D341Med (cell line): ENCODE measurements around the gene SDF2.
A peak's percentile ranks its signal among the peaks of the same experiment; 100 is the strongest.
"Not testable (repeated sequence)": the region's sequence is repeated elsewhere in the genome, so short reads cannot be mapped to it uniquely, and the experiment has no call there.

ENCODE experiments used
- DNase-seq: peaks from one replicate; pipeline ENCODE4 v3.0.0; 2012; ENCODE audit warnings: low spot score

Gene SDF2

DNA sequence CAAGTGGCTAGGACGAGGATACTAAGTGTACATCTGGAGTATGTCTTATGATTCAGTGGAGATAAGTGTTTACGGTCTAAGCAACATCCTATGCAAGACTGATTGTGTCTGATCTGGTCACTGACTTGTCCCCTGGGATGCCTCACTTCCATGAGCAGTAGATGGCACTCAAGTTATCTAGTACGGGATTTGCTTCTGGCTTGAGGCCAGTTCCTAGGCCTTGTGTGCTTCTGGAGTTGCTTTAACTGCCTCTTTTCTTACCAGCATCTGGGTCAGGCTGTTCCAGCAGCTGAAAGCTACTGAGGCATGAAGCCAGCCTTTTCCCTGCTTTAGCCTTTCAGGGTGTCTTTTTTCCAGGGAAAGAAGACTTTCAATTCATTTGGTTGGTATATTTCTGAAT, 23.3 kb upstream of the SDF2 start:
- peak; percentile 86 for DNase-seq

DNA sequence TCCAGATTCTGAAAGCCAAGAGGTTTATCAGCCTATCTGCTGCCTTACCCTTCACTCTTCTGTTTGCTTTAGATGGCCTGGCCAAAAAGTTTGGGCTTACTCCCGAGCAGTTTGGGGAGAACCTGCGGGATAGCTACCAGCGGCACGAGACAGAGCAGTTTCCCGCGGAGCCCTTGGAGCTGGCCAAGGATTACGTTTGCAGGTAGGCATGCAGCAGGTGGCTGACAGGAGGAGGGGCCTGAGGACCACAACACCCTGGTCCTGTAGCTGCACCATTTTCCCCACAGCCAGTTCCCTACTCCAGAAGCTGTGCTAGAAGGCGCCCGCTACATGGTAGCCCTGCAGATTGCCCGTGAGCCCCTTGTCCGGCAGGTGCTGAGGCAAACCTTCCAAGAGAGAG, 20.9 kb upstream of the SDF2 start:
- DNase-seq, result peak; percentile 30

DNA sequence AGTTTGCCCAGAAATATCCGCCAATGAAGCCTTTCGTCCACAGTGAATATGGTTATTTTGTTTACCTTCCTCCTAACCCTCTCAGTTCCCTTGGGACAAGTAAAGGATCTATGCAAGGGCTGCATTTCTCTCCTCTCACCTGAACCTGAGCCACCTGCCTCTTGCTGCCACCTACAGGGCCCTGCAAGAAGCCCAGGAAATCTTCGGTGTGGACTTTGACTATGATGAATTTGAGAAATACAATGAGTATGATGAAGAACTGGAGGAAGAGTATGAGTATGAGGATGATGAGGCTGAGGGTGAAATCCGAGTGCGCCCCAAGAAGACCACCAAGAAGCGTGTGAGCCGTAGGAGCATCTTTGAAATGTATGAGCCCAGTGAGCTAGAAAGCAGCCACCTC, 14.3 kb upstream of the SDF2 start:
- no peak for DNase-seq

DNA sequence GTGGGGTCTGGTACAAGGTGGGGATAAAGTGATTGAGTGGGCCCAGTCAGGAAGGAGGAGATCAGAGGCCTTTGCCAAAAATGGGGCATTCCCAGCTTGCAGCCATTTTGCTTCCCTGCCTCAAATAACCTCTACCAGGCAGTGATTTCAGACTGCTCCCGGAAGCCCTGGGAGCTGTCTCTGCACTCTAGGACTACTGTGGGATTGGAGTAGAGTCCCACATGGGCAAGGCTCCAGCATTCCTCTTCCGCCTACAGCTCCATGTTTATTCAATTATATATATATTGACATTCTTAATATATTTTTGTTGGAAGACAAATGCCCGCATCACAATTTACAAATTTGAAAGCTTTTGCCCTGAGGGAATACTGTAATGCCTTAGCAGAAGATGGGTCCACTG, 13.8 kb upstream of the SDF2 start:
- DNase-seq, result no peak

DNA sequence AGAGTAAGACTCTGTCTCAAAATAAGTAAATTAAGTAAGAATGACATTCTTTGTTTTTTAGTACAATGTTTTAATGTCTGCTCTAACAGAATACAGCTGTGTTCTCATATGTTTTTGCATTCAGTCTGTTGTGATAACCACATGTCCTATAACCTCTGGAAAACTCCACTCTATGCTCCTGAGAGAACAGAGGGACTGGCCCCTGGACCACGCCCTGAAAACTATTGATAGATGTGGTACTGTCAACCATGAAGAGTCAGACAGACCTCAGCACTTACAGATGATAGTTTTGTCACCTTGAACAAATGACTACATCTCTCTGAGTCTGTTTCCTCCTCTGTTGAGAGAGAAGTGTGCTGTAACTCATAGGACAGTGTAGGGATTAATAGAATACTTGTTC, 8.2 kb upstream of the SDF2 start:
- no peak for DNase-seq

DNA sequence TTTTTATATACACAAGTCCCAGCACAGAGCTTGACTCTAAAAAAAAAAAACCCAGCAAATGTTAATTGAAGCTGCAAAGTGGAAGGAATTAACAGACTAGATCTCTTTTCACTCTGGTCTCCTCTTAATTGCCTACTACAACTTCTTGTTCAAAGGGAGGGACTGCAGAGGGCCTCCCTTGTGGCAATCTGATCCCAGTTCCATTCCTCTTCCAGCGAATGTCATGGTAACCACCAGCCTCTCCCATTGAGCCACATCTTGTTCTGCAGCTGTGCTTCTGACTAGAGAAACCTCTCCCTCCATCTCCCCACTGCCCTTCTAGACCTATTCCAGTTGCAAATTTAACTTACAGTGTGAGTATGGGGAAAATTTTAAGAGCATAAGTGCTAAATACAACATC, 6.2 kb upstream of the SDF2 start:
- DNase-seq, result no peak

DNA sequence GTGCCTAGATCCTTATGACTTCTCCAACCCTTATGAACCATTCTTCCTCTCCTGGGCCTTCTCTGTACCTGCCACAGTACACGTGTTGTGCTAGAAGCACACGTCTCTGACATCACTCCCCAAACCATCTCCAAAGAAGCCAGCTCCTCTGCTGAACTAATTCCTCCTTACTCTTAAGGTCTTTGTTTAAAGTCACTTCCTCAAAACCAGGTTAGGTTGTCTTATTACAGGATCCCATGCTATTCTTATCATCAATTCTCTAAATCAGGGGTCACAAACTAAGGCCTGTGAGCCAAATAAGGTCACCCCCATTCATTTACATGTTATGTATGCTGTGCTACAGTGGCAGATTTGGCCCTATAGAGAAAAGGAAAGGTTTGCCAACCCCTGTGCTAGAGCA, 4.3 kb upstream of the SDF2 start:
- no peak for DNase-seq

DNA sequence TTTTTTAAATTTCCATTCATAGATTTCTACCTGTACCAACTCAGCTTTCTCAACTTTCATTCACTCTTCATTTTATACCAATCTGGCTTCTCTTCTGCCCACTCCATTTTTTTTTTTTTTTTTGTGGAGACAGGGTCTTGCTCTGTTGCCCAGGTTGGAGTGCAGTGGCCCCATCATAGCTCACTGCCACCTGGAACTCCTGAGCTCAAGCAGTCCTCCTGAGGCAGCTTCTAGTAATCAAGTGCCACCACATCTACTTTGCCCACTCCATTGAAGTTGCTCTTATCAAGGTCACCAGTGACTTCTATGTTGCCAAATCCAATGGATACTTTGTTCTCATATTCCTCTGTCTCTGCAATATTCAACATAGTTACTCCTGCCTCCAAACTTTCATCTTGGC, 2.0 kb upstream of the SDF2 start:
- no peak for DNase-seq

DNA sequence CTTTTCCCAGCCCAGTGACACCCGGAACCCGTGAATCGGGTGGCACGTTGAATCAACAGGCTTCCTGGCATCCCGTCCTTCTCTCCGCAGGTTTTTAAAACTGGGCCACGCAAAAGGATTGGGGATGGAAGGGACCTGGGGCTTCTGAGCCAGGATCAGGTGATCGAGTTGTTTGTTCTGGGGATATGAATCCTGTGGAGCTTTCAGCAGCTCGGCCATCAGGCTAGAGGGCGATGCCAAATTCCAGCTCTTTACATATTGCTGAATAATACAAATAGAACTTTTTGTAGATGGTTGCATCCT, 772 bp upstream of the SDF2 start:
- DNase-seq, result no peak

DNA sequence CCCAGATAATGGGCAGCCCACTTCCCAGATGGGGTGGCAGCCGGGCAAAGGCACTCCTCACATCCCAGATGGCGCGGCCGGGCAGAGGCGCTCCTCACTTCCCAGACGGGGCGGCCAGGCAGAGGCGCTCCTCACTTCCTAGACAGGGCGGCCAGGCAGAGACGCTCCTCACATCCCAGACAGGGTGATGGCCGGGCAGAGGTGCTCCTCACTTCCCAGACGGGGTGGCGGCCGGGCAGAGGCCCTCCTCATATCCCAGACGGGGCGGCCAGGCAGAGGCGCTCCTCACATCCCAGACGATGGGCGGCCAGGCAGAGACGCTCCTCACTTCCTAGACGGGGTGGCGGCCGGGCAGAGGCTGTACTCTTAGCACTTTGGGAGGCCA, 2.2 kb downstream of the SDF2 start:
- DNase-seq, result not testable (repeated sequence)

DNA sequence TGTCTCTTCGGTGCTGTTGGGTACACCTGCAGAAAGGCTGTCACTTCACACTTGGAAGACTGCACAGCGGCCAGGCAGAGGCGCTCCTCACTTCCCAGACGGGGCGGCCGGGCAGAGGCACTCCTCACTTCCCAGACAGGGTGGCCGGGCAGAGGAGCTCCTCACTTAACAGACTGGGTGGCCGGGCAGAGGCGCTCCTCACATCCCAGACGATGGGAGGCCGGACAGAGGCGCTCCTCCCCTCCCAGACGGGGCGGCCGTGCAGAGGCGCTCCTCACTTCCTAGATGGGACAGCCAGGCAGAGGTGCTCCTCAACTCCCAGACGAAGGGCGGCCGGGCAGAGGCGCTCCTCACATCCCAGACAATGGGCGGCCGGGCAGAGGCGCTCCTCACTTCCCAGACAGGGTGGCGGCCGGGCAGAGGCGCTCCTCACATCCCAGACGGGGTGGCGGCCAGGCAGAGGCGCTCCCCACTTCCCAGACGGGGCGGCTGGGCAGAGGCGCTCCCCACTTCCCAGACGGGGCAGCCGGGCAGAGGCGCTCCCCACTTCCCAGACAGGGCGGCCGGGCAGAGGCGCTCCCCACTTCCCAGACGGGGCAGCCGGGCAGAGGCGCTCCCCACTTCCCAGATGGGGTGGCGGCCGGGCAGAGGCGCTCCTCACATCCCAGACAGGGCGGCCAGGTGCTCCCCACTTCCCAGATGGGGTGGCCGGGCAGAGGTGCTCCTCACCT, 2.8 kb downstream of the SDF2 start:
- DNase-seq, result not testable (repeated sequence)

DNA sequence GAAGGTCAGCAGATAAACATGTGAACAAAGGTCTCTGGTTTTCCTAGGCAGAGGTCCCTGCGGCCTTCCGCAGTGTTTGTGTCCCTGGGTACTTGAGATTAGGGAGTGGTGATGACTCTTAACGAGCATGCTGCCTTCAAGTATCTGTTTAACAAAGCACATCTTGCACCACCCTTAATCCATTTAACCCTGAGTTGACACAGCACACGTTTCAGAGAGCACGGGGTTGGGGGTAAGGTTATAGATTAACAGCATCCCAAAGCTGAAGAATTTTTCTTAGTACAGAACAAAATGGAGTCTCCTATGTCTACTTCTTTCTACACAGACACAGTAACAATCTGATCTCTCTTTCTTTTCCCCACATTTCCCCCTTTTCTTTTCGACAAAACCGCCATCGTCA, 3.4 kb downstream of the SDF2 start:
- not testable (repeated sequence) for DNase-seq

DNA sequence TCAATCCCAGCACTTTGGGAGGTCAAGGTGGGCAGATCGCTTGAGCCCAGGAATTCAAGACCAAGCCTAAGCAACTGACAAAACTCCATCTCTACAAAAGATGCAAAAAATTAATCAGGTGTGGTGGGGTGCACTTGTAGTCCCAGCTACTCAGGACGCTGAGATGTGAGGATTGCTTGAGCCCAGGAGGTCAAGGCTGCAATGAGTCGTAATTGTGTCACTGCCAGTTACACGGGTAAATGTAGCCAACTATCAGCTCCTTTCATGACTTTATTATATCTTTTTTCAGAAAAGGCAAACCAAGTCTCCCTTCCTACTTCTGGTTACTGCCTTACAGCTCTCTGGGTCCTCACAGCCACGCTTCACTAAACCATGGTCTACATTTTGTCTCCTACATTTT, 4.0 kb downstream of the SDF2 start:
- no peak for DNase-seq

DNA sequence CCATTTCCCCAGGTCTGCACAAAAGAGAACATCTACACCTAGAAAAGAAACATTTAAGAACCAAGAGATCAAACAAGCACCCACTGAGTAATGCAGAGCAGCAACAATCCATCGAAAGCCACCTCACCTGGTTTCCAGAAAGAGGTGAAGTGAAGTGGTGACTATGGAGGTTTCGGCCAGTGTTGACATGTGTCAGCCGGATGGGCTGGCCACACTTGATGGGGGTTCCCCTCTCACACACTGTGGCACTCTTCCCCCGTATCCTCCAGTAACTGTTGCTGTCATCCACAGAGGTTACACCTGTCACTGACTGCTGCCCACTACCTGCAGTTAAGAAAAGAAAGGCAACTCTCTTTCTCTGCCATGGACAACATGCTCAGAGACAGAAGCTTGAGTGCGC, 6.5 kb downstream of the SDF2 start:
- no peak for DNase-seq

DNA sequence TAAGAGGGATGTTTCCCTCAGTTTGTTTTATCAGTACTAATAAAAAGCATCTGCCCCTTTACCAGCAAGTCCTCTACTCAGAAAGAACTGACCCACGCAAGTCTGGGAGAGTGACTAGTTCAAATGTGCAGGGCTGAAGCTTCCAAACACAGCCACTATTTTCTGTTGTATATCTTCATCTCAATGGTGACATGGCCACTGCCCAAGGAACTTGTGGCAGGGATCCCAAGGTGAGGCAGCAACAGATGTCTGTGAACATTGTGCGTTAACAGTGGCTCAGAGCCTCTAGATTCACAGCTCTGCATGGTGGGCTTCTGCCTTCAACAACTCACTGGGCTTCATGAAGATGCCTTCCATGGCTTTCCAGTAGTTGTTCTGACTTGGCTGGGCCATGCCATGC, 13.0 kb downstream of the SDF2 start:
- DNase-seq, result no peak

DNA sequence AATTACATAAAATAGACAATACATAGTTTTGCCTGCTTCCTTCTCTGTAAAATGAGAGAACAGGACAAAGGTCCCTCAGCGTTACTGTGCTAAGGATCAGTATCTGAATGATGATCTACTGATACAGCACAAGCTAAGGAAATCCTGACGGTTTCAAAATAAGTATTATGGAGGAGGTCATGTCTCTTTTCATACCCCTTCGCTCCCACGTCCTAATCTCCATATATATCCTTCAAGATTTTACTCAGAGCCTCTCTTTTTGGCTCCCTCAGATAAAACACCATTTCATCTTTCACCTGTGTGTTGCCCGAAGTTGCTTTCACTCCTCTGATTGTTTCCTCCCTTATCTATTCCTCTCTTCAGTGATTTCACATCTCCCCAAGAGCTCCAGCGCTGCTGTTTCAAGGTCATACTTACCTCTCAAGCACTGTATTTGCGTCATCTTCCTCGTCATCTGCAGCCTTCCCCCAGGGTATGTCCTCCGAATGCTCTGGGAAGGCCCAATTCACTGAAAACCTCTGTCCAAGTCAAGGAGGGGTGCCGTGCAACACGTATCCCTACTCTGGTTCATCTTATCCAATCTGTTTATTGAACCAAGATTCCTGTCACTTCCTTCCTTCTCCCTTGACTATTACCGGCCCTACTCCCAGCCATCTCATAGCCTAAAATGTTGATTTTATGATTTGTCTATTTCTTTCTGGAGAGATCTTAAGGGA, 15.5 kb downstream of the SDF2 start:
- no peak for DNase-seq

DNA sequence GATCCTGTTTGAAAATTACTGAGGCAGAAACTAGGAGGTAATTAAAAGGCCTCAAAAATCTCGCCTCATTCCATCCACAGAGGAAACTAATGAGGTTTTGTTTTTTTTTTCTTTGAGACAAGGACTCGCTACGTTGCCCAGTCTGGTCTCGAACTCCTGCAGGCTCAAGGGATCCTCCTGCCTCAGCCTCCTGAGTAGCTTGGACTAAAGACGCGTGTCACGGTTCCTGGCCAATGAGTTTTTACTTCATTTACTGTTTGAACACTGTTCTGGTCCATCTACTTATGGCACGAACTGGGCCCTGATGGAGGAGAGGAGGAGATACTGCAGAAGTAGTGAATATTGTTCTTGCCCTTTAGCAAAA, 16.1 kb downstream of the SDF2 start:
- no peak for DNase-seq

DNA sequence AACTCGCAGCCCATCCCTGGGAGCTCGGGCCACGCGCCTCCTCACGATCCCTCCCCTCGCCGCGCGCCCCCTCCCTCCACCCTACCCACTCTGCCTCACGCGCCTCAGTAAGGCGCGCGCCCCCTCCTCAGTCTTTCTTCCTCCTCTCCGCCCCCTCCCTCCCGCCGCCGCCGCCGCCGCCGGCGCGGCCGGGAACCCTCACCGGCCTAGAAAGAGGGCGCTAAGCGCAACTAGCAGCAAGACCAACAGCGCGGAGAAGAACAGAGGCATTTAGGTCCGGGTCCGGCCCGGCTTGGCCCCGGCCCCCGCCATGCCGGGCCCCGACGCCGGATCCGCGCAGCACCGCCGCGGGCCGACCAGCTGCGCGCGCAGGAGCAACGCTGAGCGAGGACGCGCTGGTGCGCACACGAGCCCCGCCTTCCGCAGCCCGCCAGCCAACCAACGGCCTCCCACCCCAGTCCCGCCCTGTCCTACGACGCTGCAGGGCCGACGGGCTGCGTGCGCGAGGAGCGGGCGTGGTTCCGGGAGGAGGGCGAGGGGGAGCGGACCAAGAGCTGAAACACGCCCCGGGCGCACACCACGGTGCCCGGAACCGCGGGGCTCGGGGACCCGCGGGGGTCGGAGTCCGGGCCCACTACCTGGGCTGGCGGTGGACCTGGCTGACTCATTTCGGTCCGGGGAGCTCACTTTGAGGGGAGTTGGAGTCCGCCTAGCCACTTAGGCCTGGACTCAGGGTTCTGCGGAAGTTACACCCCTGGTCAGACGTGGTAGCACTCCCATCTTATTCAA, 16.7 kb downstream of the SDF2 start, which contains the start of gene BLTP2:
BLTP2 (minus strand) TSS at position 372 of the 789 bp plus-strand sequence; CDS start at position 270, 102 bp downstream.
- peak; percentile 100 for DNase-seq

DNA sequence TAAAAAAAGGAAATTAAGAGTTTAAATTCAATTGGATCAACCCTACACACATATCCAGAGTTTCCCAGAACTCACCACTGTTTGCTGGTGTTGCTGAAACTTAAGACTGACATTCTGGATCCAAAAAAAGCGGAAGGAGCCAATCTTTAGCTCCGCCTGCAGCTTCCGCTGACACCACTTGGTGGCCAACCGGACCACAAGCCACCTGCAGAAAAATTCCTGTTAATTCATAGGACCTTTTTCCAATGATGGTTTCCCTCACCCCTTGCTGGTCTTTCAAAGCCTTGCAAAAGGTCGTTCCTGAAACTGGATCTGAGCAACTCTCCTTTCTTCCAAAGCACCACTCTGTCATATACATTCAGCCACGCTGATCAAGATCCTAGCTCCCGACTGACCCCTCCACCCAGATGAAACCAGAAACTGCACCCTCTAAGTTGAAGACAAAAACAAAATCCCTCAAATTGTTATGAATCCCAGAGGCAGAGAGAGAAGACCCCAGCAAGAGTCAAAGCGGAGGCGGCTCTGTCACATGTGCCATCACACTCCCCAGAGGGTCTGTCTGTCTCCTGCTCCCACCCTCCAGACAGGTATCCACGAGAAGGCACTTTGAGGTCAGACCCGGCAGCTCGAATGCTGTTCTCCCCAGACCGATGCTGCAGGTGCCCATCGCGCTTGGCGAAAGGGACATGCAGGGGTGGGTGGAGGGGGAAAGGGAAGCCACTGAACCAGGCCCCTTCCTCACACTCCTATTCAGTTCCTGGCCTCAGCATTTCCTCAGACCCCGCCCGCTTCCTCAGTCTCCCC, 17.5 kb downstream of the SDF2 start:
- DNase-seq, result peak; percentile 83

DNA sequence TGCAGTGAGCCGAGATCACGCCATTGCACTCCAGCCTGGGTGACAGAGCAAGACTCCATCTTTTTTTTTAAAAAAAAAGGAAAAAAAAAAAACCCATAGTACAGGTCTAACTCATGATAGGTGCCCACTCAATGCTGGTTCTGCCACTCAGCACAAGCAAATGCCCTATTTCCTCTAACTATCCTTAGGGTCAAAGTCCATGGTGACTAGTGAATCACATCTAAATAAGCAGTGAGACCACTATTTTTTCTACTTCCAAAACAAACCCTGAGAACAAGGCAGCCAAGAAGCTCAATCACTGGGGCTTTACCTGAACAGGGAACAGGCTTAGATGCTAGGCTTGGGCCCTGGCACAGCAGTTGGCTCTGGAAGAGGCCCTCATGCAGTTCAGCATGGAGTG, 20.1 kb downstream of the SDF2 start:
- no peak for DNase-seq

DNA sequence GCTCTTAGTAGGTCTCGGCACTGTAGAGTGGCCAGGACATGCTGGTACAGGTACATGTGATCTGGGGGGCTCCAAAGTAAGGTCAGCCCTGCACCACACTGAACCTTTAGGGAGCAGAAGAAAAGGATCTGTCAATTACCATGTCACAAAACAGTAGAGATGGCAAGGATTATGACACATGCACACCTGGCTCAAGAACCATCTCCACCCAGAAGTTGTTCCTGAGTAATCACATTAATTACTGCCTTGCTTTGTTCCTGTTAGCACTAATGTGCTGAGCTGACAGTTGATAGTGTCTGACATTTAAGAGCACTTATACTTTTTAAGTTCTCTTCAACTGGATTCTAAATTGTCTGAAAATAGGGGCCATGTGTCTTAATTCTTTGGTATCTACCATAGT, 26.2 kb downstream of the SDF2 start:
- no peak for DNase-seq

DNA sequence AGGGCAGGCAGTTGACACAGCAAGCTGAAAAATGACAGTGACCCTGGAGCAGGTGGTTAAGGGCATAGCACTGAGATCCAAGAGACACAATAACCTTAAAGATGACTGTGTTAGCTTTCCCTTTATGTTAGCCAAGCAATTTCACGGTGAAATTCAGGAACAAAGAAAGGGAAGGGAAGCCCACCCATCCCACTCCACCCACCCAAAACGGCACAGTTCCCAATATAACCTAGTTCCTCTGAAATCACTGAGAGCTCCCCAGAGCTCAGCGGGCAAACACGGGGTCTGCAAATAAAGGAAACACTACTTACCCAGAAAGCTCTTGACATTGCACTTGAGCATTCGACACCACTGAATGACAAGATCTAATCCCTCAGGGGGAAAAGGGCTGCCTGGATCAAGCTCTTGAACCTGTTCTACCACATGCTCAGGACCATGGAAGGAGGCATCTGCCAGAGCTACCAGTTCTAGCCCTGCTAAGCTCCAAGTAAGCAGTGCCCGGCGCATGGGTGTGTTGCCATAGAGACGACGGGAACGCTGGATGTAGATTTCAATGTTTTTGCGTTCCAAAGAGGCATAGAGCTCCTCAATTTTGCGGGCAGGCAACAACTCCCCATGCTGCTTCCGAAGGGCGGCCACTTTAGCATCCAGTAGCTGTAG, 27.4 kb downstream of the SDF2 start:
- DNase-seq, result no peak
